ENCODE data around the gene AURKB. TPM values are rescaled to one million over a fixed set of nuclear protein-coding genes. Genes with fewer than 3 reads are reported as not detected.

Gene AURKB
- total RNA-seq, 1 donor: 31.8 TPM

DNA sequence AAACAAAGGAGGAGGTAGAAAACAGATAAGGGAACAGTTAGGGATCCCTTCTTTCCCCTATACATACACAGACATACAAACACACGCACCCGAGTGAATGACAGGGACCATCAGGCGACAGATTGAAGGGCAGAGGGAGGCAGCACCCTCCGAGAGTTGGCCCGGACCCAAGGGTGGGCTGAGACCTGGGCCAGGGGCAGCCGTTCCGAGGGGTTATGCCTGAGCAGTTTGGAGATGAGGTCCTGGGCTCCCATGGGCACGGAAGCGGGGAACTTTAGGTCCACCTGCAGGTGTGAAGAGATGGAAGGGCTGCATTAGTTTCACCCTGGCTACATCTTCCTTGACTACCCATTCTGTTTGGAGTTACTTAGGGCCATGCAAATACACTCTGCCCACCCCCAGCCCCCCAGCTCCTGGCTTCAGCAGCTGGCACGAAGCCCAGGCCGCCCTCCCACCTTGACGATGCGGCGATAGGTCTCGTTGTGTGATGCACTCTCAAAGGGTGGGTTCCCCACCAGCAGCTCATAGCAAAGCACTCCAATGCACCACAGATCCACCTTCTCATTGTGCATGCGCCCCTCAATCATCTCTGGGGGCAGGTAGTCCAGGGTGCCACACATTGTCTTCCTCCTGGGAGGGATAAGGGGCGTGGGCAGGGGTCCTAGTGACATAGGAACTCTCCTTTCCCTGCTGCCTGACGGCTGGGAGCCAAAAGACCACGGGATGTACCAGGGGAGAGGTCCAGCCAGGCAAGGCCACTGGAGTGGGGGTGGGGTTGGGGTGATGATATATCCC lies 5.4 kb downstream of the AURKB start:
- no peak overlapping the region for H3K4me3 ChIP-seq (ENCODE audit: low read depth, low read length)
- TF ChIP-seq, protein P1, sequence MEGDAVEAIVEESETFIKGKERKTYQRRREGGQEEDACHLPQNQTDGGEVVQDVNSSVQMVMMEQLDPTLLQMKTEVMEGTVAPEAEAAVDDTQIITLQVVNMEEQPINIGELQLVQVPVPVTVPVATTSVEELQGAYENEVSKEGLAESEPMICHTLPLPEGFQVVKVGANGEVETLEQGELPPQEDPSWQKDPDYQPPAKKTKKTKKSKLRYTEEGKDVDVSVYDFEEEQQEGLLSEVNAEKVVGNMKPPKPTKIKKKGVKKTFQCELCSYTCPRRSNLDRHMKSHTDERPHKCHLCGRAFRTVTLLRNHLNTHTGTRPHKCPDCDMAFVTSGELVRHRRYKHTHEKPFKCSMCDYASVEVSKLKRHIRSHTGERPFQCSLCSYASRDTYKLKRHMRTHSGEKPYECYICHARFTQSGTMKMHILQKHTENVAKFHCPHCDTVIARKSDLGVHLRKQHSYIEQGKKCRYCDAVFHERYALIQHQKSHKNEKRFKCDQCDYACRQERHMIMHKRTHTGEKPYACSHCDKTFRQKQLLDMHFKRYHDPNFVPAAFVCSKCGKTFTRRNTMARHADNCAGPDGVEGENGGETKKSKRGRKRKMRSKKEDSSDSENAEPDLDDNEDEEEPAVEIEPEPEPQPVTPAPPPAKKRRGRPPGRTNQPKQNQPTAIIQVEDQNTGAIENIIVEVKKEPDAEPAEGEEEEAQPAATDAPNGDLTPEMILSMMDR (IDR thresholded peaks at IDR 0.05; ENCODE audit: insufficient read depth, low read length): no peak
- DNase-seq (ENCODE audit: low read depth): no peak

DNA sequence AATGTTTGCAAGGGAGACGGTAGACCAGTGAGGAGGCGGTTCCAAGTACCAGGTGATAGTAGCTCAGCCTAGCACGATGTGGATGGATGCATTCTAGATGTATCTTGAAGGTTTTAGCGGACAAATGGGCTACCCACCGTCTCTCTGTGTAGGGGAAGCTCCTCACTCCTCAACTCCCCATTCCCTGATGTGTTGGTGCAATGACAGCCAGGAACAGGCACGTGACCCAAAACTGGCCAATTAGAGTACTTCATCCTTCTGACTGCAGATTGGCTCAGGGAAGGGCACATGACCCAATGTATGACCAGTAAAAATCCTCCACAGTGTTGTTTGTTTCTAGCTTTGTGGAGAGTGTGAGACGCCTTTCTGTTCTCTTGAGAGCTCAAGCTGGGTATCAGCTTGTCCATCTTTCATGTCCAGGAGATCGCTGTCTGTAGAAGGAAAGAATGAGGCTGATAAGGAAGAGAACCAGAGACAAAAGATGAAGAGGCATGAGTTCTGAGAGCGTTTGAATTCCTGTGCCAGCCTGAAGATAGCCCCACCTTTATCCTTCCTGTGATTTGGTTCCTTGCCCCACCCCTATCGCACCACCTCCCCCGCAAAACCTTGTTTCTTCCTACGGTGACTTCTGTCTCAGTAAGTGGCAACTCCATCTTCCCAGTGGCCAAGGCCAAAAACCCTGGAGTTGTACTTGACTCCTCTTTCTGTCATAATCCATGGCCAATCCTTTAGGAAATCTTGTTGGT lies 18.1 kb downstream of the AURKB start:
- TF ChIP-seq, protein P1 (IDR thresholded peaks at IDR 0.05; ENCODE audit: insufficient read depth, low read length): no peak
- peak; percentile 88 for DNase-seq (ENCODE audit: low read depth)
- H3K4me3 ChIP-seq (ENCODE audit: low read depth, low read length): peak overlapping the region; percentile 20

DNA sequence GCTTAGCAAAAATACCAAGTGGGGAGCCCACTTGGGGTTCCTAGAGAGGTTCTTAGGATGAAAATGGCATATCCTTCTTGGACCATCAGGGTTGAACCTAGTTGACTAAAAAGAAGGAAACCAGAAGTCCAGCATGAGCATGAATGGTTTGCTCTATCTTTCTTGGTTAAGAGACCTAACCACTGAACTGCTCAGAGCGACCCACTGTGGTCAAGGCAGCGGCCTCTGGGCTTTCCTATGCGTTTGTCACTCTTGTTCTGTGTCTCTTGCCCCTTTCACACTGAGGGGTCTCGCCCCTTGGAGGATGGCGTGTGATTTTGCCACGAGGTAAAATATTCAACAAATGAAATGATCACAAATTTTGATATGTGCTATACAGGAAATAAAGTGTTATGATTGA lies 19.9 kb downstream of the AURKB start:
- H3K4me3 ChIP-seq (ENCODE audit: low read depth, low read length): peak overlapping the region; percentile 42
- DNase-seq (ENCODE audit: low read depth): no peak
- TF ChIP-seq, protein P1 (IDR thresholded peaks at IDR 0.05; ENCODE audit: insufficient read depth, low read length): no peak

DNA sequence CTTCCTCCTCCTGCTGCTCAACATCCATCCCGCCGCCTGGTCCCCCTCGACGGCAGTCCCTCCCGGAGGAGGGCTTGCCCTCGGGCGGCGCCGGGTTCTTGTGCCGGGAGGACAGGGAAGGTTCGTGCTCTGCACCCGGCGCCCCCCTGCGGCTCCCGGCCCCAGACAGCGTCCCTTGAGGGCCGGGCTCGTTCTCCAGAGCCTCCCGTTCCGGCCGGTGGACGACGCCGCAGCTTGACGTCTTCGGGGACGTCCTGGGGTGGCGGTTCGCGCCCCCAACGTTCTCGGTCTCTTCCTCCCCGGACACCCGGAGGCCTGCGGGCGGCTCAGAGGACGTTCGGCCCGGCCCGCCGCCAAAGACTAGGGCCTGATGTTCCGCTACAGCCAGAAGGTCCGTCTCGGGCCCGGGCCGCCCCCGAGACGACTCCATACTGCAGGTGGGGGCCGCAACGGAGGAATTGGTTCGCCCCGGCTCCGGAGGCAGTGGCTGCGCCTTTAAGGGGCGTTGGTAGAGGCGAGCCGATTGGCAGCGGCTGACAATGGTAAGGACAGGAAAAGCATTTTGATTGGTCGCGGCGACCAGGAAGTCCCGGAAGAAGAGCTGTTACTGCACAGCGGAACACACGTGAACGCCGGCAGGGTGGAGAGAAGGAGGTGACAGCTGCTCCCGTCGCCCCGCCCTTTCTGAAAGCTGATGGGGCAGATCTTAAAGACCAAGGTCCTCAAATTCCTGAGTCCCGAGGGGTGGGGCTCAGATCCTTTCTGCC lies 20.5 kb downstream of the AURKB start, which contains the start of gene BORCS6:
Gene BORCS6, minus strand, starts transcription at position 470 of the 767 bp plus-strand sequence. Its CDS starts 40 bp downstream, at position 430.
- TF ChIP-seq, protein P1 (IDR thresholded peaks at IDR 0.05; ENCODE audit: insufficient read depth, low read length): peak; percentile 2
- DNase-seq (ENCODE audit: low read depth): peak; percentile 98
- peak within 1 kb of the TSS; percentile 76 for H3K4me3 ChIP-seq (ENCODE audit: low read depth, low read length)

DNA sequence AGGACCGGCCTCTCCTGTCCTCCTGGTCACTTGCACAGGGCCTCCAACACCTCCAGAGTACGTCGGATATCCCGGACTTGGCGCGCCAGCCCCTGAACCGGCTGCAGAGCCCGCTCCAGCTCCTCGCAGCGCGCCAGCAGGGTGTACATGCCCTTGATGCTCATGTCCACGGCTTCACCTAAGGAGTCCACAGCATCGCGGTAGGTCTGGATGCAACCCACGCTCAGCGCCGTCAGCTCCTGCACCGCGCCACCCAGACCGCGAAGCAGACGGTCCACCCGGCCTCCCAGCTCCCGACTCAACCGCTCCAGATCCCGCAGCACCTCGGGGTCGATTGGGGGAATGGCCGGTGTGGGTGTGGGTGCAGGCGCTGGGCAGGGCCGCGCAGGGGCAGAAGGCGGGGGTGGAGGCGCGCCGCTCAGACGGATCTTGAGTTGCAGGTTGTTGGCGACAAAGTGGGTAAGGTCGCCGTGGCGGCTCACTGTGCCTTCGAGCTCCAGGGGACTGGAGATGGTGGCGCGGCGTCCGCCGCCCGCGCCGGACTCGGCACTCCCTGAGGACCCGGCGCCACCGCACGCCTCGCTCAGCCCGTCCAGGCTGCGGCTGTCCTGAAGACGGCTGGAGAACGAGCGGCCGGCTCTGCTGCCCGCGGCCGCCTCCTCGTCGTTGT lies 21.2 kb downstream of the AURKB start:
- TF ChIP-seq, protein P1 (IDR thresholded peaks at IDR 0.05; ENCODE audit: insufficient read depth, low read length): no peak
- DNase-seq (ENCODE audit: low read depth): peak; percentile 19

DNA sequence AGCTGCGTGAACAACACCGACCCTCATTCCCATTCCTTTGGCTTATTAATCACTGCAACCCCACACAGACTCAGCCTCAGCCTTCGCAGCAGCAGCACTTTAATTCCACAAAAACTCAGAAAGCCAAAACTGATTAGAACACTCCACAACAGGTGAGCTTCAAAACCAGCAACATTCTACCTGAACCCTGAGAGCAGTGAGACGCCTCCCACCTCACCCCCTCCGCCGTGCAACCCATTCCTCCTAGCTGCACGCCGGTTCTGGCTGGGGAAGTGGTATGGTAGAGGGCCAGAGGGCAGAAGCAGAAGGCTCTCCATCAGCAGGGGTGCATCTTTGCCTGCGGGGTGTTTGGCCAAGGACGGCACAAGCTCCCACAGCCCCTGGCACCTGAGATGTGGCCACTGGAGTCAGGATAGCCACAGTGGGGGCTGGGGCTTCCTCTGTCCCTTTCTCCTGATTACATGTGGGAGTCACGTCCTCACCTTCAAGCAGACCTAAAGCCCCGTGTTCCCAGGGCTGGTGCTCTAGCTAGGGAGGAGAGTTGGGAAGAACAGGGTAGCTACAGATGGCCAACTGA lies 22.0 kb downstream of the AURKB start:
- DNase-seq (ENCODE audit: low read depth): no peak
- TF ChIP-seq, protein P1 (IDR thresholded peaks at IDR 0.05; ENCODE audit: insufficient read depth, low read length): no peak
- H3K4me3 ChIP-seq (ENCODE audit: low read depth, low read length): peak overlapping the region; percentile 76

More for the DNA sequence above, 21.2 kb downstream of the AURKB start:
- H3K4me3 ChIP-seq (ENCODE audit: low read depth, low read length): peak overlapping the region; percentile 76

Measured in fibroblast of the aortic adventitia (primary cell).